Right hindlimb (tissue), 1 donor: ENCODE measurements around the gene SERPINB1.
"Not testable (repeated sequence)": the region's sequence is repeated elsewhere in the genome, so short reads cannot be mapped to it uniquely, and the experiment has no call there.

Experiments
- DNase-seq: peaks from one replicate; pipeline ENCODE4 v3.0.0-alpha.2; 2018

Gene SERPINB1

GRCh38 chr6:2810092-2810671, 31.5 kb downstream of the SERPINB1 start:
- DNase-seq, result no peak

- no peak for DNase-seq
Observed at GRCh38 chr6:2809015-2809414, 32.6 kb downstream of the SERPINB1 start.

GRCh38 chr6:2807342-2808090, 34.1 kb downstream of the SERPINB1 start:
- no peak for DNase-seq

GRCh38 chr6:2806644-2807043, 35.0 kb downstream of the SERPINB1 start:
- no peak for DNase-seq

GRCh38 chr6:2805031-2805430, 36.6 kb downstream of the SERPINB1 start:
- DNase-seq, result no peak

- DNase-seq, result no peak
Observed at GRCh38 chr6:2804516-2804915, 37.1 kb downstream of the SERPINB1 start.

- DNase-seq, result no peak
Observed at GRCh38 chr6:2803731-2804429, 37.8 kb downstream of the SERPINB1 start.

- DNase-seq, result no peak
Observed at GRCh38 chr6:2802521-2803060, 39.1 kb downstream of the SERPINB1 start.

- not testable (repeated sequence) for DNase-seq
Observed at GRCh38 chr6:2801687-2802086, 40.0 kb downstream of the SERPINB1 start.

- DNase-seq, result no peak
Observed at GRCh38 chr6:2800552-2801316, 40.9 kb downstream of the SERPINB1 start.

- DNase-seq, result no peak
Observed at GRCh38 chr6:2799936-2800527, 41.6 kb downstream of the SERPINB1 start.

- no peak for DNase-seq
Observed at GRCh38 chr6:2798586-2799134, 43.0 kb downstream of the SERPINB1 start.

GRCh38 chr6:2797564-2798031, 44.1 kb downstream of the SERPINB1 start:
- DNase-seq, result no peak

GRCh38 chr6:2796861-2797260, 44.8 kb downstream of the SERPINB1 start:
- no peak for DNase-seq

- DNase-seq, result no peak
Observed at GRCh38 chr6:2795956-2796355, 45.7 kb downstream of the SERPINB1 start.

GRCh38 chr6:2795162-2795561, 46.5 kb downstream of the SERPINB1 start:
- DNase-seq, result no peak

- DNase-seq, result no peak
Observed at GRCh38 chr6:2794171-2794730, 47.4 kb downstream of the SERPINB1 start.

- no peak for DNase-seq
Observed at GRCh38 chr6:2793534-2794151, 48.0 kb downstream of the SERPINB1 start.

GRCh38 chr6:2792330-2793110, 49.1 kb downstream of the SERPINB1 start:
- DNase-seq, result no peak

GRCh38 chr6:2791450-2791974, 50.2 kb downstream of the SERPINB1 start:
- no peak for DNase-seq
